ENCODE data around the gene RPEL1. TPM values are rescaled to one million over a fixed set of nuclear protein-coding genes. Genes with fewer than 3 reads are reported as not detected.
"Not testable (repeated sequence)": the region's sequence is repeated elsewhere in the genome, so short reads cannot be mapped to it uniquely, and the experiment has no call there.

RPEL1 gene
- total RNA-seq, 4 donors from 2014 or later = not detected

- no peak for TF ChIP-seq POLR2AphosphoS5 (IDR thresholded peaks at IDR 0.05)
- no peak for TF ChIP-seq CTCF (IDR thresholded peaks at IDR 0.05)
- TF ChIP-seq EP300 (IDR thresholded peaks at IDR 0.05; ENCODE audit: low read depth) = no peak
- no peak for TF ChIP-seq POLR2A (IDR thresholded peaks at IDR 0.05)
- Histone ChIP-seq H3K36me3 (no peaks in the 10 kb centered on the region), H3K4me1 (peaks cover 0 to 8% (median 2%) of the 10 kb centered on the region in 4 donors), H3K9me3 (no peaks in the 10 kb centered on the region), H3K27me3 (no peaks in the 10 kb centered on the region), H3K27ac (no peak overlapping the region), H3K4me3 (no peak overlapping the region)
- no peak for DNase-seq
- intact Hi-C loops (cut with DNase I; ENCODE audit: low total_unique reads) (no loop called here), in situ Hi-C loops (cut with MboI; ENCODE audit: low pct_ligation_motif_present in 1 of 4, low pct_unique_long_range_greater_than_20kb in 1 of 4, low sequenced_read_pairs in 3 of 4) (no loop called here)
- WGBS, 2 donors (ENCODE audit: low coverage in 1 of 2) = 87 to 94% methylated on average over 1 of the region's 1 CpG
These were observed 46.2 kb upstream of the RPEL1 start for GRCh38 chr10:103199488-103199887.

GRCh38 chr10:103202319-103202718 is 43.4 kb upstream of the RPEL1 start:
- WGBS, 2 donors (ENCODE audit: low coverage in 1 of 2) = 78 to 81% methylated on average over 5 to 7 of the region's 7 CpGs
- H3K4me1 ChIP-seq = peaks cover 0 to 1% (median 0%) of the 10 kb centered on the region in 4 donors
- no peak overlapping the region for H3K4me3 ChIP-seq
- intact Hi-C loops (cut with DNase I; ENCODE audit: low total_unique reads) (no loop called here), in situ Hi-C loops (cut with MboI; ENCODE audit: low pct_ligation_motif_present in 1 of 4, low pct_unique_long_range_greater_than_20kb in 1 of 4, low sequenced_read_pairs in 3 of 4) (no loop called here)
- no peaks in the 10 kb centered on the region for H3K9me3 ChIP-seq
- no peak for DNase-seq
- TF ChIP-seq EP300 (IDR thresholded peaks at IDR 0.05; ENCODE audit: low read depth) (no peak), POLR2A (IDR thresholded peaks at IDR 0.05) (no peak), POLR2AphosphoS5 (IDR thresholded peaks at IDR 0.05) (no peak), CTCF (IDR thresholded peaks at IDR 0.05) (no peak)
- no peaks in the 10 kb centered on the region for H3K27me3 ChIP-seq
- H3K27ac ChIP-seq = no peak overlapping the region
- no peaks in the 10 kb centered on the region for H3K36me3 ChIP-seq

GRCh38 chr10:103203466-103203865 is 42.2 kb upstream of the RPEL1 start:
- intact Hi-C loops (cut with DNase I; ENCODE audit: low total_unique reads) (no loop called here), in situ Hi-C loops (cut with MboI; ENCODE audit: low pct_ligation_motif_present in 1 of 4, low pct_unique_long_range_greater_than_20kb in 1 of 4, low sequenced_read_pairs in 3 of 4) (no loop called here)
- Histone ChIP-seq H3K27ac (no peak overlapping the region), H3K4me3 (no peak overlapping the region), H3K9me3 (no peaks in the 10 kb centered on the region), H3K27me3 (no peaks in the 10 kb centered on the region), H3K36me3 (no peaks in the 10 kb centered on the region), H3K4me1 (no peaks in the 10 kb centered on the region)
- no peak for DNase-seq
- WGBS, 2 donors (ENCODE audit: low coverage in 1 of 2) = 85 to 100% methylated on average over 1 to 3 of the region's 3 CpGs
- TF ChIP-seq EP300 (IDR thresholded peaks at IDR 0.05; ENCODE audit: low read depth) (no peak), POLR2A (IDR thresholded peaks at IDR 0.05) (no peak), POLR2AphosphoS5 (IDR thresholded peaks at IDR 0.05) (no peak)

GRCh38 chr10:103204353-103205255 is 41.1 kb upstream of the RPEL1 start:
- Histone ChIP-seq H3K9me3 (peaks cover 0 to 7% of the 10 kb centered on the region in 2 donors), H3K4me1 (no peaks in the 10 kb centered on the region), H3K27ac (no peak overlapping the region), H3K36me3 (no peaks in the 10 kb centered on the region), H3K27me3 (no peaks in the 10 kb centered on the region), H3K4me3 (no peak overlapping the region)
- no peak for TF ChIP-seq CTCF (IDR thresholded peaks at IDR 0.05)
- TF ChIP-seq POLR2A (IDR thresholded peaks at IDR 0.05) = no peak
- no peak for TF ChIP-seq POLR2AphosphoS5 (IDR thresholded peaks at IDR 0.05)
- no peak for TF ChIP-seq EP300 (IDR thresholded peaks at IDR 0.05; ENCODE audit: low read depth)
- 78 to 81% methylated on average over 6 to 8 of the region's 8 CpGs for WGBS, 2 donors (ENCODE audit: low coverage in 1 of 2)
- in situ Hi-C loops (cut with MboI; ENCODE audit: low pct_ligation_motif_present in 1 of 4, low pct_unique_long_range_greater_than_20kb in 1 of 4, low sequenced_read_pairs in 3 of 4) = no loop called here
- intact Hi-C loops (cut with DNase I; ENCODE audit: low total_unique reads) = no loop called here
- DNase-seq = no peak

GRCh38 chr10:103205401-103205800 is 40.3 kb upstream of the RPEL1 start:
- H3K27ac ChIP-seq; H3K4me1 ChIP-seq; H3K9me3 ChIP-seq; H3K4me3 ChIP-seq; in situ Hi-C loops (cut with MboI; ENCODE audit: low pct_ligation_motif_present in 1 of 4, low pct_unique_long_range_greater_than_20kb in 1 of 4, low sequenced_read_pairs in 3 of 4); DNase-seq; H3K27me3 ChIP-seq; H3K36me3 ChIP-seq; intact Hi-C loops (cut with DNase I; ENCODE audit: low total_unique reads): not testable (repeated sequence)
- 71 to 75% methylated on average over 4 of the region's 4 CpGs for WGBS, 2 donors (ENCODE audit: low coverage in 1 of 2)

GRCh38 chr10:103206715-103207114 is 39.0 kb upstream of the RPEL1 start:
- DNase-seq; H3K9me3 ChIP-seq; H3K4me1 ChIP-seq; in situ Hi-C loops (cut with MboI; ENCODE audit: low pct_ligation_motif_present in 1 of 4, low pct_unique_long_range_greater_than_20kb in 1 of 4, low sequenced_read_pairs in 3 of 4); H3K27me3 ChIP-seq; H3K36me3 ChIP-seq; intact Hi-C loops (cut with DNase I; ENCODE audit: low total_unique reads); H3K27ac ChIP-seq; H3K4me3 ChIP-seq: not testable (repeated sequence)
- WGBS, 2 donors (ENCODE audit: low coverage in 1 of 2) = 59 to 70% methylated on average over 2 to 3 of the region's 3 CpGs
